IPS-NIHi11 (cell line): ENCODE measurements around the gene TXNDC5.
"Not testable (repeated sequence)": the region's sequence is repeated elsewhere in the genome, so short reads cannot be mapped to it uniquely, and the experiment has no call there.

Experiments used
- DNase-seq: peaks from one replicate; pipeline ENCODE4 v3.0.0; 2012; ENCODE audit warnings: mixed read lengths, low spot score

Gene TXNDC5

DNA sequence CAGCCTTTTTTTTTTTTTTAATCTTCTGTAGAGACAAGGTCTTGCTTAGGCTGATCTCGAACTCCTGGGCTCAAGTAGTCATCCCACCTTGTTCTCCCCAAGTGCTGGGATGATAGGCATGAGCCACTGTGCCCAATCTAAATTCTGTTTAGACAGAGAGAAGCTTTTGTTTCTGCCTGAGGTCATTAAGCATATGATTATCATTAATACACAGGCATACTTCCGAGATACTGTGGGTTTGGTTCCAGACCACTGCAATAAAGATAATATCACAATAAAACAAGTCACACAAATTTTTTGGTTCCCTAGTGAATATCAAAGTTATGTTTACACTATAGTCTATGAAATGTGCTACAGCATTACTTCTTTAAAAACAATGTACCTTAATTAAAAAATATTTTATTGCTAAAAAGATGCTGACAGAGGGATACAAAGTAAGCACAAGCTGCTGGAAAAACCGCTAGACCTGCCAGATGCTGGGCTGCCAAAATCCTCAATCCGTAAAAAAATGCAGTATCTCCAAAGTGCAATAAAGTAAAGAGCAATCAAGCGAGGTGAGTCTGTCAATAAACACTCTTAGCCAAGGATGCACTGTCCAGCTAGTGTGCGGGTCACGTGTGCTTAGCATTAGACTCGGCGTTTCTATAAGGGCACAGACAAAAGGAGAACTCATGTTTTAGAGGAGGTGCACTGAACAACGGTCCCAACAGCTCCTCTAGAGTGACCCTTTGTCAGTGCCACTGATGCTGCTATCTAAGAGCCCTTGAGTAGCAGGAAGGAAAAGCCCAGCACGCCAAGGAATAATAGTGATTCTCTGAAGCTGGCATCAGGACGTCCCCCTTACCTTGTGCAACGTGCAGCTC lies 16.1 kb downstream of the TXNDC5 start:
- no peak for DNase-seq

DNA sequence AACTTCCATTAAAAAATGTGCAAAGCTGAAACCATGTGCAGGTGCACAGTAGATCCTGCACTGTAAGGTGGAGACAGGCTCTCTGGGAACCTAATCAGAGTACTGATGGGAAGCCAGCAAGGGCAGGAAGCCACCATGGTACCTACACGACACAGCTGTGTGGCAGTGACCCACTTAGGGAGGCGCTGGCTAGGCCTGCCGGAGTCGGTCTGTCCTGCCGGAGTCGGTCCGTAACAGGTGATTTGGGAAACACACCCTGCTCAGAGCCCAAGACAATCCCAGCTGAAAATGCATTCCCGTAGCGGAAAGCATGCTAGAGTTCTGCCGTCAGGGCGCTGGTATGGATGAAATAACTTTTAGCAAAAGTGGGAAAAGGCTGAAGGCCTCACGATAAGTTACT lies 17.2 kb downstream of the TXNDC5 start:
- no peak for DNase-seq

DNA sequence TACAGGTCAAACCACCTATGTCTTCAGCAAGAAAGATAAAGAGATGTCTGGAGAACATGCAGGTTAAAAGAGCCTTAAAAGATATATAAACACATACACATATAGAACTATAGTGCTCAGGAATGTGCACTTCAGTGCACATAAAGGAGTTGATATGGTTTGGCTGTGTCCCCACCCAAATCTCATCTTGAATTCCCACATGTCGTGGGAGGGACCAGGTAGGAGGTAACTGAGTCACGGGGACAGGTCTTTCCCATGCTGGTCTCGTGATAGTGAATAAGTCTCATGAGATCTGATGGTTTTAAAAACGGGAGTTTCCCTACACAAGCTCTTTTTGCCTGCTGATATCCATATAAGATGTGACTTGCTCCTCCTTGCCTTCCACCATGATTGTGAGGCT lies 18.2 kb downstream of the TXNDC5 start:
- DNase-seq: not testable (repeated sequence)

DNA sequence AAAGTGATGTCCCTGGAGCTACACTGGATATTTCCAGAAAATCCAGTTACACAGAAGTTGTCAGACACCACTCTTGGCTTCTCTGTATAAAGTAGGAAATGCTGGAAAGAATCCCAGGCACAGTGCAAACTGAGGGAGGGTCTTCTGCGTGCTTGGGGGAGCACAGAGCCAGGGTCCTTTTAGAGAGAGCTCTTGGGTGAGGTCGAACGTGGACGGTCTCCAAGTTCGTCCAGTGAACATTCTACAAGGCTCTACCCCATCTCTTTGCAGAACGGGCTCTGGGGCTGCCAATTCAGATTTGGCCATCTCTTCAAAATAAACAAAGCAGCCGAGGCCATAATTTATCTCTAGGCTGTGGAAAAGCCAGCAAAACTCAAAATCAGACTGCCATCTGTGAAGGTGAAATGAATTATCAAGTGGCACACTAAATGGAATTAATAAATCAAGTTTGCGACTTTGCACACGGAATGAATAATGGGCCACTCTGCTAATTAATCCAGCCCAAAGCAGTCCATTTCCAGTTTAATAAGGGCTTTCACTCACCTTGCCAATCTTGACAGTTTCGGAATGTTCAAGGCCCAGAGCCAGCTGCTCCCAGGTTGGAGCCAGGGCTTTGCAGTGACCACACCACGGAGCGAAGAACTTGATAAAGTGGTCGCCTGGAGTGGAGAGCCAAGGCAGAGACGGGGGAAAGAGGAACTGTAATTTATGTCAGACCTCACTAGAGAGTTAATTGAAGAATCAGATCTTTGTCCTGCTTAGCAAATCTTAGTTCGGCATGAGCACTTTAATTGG lies 19.3 kb downstream of the TXNDC5 start:
- DNase-seq: no peak

DNA sequence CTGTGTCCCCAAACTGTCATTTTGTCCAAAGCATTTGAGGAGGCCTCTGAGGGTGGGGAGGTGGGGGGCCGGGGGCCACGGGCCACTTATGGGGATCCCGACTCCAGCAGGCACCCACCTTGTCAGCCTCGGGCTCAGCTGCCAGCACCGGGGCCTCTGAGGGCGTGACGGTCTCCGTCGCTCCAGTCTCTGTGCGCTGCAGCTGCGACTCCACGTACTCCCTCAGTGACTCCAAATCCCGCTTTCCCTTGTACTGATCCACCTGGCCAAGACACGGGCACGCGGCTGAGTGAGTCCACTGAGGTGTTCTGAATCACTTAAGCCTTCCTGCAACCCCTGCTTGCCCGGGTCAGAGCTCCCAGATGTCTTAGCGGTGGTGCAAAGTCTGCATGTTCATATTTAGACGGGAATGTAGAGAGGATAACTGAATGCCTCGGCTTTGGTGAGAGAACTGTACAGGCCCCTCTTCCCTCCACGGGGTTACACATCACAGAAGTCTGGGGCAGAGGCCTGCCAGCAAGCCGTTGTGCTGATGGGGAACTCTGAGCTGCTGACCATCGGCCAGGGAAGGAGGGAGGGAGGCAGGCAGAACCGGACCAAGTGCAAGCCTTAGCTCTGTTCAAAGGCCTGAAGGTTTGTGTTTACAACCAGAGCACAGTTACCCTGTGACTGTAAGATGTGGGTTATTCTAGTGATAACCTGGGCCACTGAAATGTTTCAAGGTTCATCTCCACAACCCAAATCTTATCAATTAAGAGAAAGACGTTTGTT lies 21.8 kb downstream of the TXNDC5 start:
- DNase-seq: no peak

DNA sequence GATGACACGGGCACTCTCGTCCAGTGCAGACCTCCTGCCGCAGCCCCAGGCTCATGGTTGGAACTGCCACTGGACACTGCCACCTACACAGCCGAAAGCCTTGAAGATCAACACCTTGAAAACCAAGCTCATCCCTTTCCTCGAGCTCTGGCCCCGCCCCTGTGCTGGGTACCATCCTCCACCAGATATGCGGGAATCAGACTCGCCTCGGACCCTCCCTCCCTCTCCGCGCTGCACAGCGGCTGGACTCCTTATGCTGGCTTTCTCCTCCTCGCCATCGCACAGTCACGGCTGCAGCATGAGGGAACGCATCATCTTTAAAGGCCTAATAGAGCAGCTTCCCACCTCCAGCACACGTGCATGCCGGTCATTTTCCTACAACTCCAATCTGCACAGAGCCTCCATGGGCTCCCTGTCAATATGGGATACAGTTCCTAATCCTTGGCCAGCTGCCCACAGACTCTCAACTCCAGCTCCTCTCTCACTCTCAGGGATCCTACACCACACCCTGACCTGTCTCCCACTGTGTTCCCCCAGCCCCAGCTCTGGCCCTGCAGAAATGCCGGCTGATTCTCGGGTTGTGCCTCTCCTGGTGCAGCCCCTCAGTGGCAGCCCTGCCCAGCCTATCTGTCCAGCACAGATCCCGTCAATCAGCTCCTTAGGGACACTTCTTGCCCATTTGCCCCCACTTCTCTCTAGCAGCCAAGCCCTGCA lies 23.2 kb downstream of the TXNDC5 start:
- no peak for DNase-seq

DNA sequence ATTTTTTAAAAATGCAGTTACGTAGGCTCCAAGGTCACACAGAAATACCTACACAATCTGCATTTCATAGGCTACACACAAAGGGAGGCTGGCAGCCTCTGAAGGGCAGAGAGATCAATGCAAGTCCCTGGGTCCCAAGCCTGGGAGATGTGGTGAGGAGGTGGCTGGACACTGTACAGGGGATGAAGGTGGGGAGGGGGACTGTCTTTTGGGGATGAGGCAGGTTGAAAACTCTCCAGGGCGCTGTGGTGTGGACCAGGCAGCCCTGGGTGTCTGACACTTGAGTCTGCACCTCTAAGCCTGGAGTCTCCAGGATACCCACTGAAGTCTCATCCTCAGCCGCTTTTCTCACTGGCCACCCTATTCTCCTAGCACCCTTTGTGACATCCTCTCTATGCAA lies 24.5 kb downstream of the TXNDC5 start:
- no peak for DNase-seq

DNA sequence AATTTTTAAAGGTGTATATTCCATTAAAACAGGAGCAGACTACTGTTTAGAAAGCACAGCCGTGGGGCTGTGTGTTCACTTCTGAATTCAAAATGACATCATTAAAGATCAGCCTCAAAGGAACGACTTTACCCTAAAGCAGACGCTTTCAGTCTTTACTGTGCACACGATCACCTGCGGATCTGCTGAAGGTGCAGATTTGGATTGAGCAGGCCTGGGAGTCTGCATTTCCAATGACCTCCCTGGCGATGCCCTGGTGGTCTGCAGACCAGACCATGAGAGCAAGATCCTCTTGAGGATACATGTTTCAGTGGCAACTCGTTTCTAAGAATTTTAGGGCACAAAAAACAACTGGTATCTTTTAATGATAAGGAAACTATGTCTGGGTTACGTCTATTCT lies 27.2 kb downstream of the TXNDC5 start:
- no peak for DNase-seq

DNA sequence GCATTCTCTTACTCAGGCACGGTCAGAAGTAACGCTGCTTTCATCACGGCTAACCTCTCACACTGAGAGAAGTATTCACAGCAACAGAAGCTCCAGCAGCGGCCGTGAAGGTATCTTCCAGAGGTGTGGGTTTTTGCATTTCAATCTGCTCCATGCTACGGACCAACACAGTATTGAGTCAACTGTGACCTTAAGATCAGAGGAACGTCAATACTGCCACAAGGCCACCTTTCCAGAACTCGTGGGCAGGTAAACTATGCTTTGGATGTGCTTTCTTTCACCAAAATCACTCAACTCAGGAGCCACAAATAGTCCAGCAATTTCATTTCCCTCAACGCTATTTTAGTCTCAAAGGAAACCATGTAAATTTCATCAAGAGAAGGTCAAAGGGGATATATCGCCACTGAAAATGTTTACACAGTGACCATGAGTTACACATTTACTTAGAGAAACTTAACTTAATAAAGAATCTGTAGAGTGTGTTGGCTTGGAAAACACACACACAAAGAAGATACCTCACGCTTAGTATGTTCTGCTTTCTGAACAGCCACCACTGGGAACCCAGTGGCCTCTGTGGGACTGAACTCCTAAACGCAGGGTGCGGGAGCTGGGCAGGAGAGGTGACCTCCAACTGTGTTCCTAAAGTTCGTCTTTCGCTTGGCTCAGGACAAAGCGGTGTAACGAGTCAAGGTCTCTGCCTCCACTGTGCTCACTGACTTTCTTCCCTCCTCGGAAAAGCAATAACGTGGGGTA lies 27.9 kb downstream of the TXNDC5 start:
- DNase-seq: no peak

DNA sequence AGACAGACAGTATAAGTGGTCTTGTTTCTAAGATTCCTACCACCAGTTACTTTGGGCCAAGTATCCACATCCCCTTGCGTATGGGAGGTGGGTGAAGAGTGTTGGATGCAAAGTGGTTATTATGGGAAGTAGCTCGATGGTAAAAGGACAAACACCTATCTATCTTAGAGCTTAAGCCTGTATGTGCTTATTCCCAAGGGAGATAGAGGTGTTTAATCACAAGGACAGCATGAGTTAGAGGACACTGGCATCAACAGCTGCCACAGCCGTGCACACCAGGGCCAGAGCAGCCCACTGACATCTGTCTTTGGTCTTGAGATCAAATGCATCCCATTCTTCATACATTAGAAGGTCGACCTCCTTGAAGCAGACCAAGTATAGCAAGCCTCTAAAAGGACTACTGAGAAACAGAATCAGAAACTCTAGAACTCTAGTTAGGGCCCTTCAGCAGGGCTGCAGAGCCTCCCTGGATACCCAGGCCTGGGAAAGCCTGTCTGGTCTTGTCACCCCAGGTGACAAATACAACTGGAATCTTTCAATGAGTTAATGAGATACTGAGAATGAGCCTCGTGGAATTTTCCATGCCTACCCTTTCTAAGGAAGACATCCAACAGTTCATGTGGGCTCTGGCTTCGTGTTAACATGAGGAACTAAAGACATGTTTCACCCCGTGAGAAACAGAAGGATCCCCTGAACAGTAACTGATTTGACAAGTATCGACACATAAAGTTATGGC lies 28.7 kb downstream of the TXNDC5 start:
- no peak for DNase-seq

DNA sequence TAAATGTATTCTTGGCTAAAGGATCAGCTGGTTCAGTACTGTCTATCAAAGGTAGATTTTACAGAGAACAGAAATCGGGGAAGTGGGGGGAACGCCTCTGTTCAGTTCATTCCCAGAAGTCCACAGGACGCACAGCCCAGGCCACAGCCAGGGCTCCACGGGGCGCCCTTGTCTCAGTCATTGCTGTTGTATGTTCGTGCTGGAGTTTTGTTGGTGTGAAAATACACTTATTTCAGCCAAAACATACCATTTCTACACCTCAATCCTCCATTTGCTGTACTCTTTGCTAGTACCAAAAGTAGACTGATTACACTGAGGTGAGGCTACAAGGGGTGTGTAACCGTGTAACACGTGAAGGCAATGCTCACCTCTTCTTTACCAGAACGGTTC lies 29.9 kb downstream of the TXNDC5 start:
- no peak for DNase-seq

DNA sequence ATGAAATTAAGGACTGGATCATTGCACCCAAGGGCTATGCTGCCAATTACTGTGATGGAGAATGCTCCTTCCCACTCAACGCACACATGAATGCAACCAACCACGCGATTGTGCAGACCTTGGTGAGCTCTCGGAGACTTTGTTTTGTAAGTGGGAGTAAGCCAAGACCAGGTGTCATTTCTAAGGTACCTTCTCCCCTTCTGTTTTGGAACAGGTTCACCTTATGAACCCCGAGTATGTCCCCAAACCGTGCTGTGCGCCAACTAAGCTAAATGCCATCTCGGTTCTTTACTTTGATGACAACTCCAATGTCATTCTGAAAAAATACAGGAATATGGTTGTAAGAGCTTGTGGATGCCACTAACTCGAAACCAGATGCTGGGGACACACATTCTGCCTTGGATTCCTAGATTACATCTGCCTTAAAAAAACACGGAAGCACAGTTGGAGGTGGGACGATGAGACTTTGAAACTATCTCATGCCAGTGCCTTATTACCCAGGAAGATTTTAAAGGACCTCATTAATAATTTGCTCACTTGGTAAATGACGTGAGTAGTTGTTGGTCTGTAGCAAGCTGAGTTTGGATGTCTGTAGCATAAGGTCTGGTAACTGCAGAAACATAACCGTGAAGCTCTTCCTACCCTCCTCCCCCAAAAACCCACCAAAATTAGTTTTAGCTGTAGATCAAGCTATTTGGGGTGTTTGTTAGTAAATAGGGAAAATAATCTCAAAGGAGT lies 30.4 kb downstream of the TXNDC5 start:
- DNase-seq: no peak

DNA sequence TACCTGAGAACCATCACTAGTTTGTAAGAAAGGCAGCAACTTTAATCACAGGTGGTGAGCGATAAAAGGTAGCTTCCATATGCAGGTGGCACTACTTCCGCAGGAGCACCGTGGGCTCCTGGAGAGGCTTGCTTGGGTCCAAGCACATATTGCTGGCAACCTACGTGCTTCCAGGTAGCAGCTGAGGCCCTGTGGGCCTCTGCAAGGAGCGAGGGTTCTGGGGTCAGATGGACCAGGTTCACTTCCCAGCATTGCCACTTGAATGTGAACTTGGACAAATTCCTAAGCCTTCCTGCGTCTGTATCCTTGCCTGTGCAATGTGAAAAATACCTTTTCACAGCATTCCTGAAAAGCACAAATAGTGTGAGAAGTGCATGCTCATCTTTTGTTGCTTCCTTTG lies 31.0 kb downstream of the TXNDC5 start:
- no peak for DNase-seq

DNA sequence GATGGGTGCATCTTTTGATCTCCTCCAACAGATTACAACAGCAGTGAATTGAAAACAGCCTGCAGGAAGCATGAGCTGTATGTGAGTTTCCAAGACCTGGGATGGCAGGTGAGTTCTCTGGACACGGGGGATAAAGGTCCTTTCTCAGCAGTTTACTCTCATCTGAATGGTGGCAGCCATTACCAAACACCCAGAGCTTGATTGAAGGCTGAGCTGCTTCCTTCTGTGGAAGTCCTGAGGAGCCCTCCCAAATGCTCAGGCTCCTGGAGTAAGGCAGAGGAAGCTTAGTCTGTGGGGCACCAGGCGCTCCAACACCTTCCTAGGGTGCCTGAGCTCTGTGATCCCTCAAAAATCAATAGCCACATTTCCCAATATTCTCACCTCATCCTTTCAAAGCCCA lies 31.5 kb downstream of the TXNDC5 start:
- no peak for DNase-seq

DNA sequence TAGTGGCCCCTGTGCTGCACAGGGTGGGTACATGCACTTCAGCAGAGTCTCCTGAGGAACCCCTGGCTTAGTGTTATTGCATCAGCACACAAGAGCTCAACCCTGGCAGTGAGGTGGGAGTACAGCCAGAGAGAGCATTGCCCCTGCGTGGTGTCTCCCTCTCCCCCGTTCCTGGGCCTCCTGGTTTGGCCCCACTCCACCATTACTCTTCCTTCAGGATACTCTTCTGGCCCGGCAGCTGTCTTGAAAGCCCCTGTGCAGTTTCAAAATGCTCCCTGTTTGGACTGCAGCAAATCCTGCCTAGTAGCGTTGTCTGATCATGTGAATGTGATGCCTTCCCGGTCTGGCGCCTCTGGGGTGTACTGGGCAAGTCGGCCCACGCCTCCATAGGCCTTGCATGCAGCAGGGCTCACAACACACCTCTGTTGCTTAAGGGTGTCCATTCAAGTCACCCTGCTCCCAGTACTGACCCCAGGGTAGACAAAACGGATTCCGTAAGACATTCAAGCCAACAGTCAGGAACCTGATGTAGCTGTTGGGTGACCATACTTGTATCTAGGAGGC lies 32.1 kb downstream of the TXNDC5 start:
- DNase-seq: no peak

DNA sequence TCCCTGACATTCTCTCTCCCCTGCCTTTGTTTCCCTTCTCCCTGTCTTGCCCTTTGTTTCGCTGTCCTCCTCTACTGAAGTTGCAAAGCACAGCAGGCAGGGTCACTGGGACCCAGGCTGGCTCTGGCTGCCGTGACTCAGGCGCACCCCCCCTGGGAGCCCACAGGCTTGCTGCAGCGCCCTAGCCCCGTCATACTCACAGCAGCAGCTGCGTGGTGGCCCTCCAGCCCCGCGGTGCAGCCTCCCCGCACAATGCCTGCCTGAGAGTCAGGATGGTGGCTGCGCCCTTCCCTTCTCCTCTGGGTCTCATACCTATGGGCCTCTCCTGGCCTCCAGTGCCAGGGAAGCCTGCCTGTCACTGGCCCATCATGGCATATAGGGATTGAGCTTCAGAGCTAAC lies 41.7 kb downstream of the TXNDC5 start:
- no peak for DNase-seq

DNA sequence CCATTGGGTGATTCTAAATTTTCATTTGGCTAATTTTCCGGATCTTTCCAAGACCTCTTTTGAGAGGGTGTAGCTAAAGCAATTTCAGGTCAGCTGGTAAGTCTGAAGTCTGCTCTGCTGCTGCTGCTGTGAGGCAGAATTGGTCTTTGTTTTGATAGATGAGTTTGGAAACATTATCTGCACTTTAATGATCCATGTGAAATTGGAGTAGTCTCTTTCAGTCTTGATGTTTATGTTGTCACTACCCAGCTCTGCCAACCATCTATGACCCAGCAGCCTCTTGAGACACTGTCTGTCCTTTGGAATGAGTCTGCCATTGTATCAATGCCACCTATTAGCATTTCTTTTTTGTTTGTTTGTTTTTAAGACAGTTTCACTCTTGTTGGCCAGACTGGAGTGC lies 44.1 kb downstream of the TXNDC5 start:
- DNase-seq: no peak

DNA sequence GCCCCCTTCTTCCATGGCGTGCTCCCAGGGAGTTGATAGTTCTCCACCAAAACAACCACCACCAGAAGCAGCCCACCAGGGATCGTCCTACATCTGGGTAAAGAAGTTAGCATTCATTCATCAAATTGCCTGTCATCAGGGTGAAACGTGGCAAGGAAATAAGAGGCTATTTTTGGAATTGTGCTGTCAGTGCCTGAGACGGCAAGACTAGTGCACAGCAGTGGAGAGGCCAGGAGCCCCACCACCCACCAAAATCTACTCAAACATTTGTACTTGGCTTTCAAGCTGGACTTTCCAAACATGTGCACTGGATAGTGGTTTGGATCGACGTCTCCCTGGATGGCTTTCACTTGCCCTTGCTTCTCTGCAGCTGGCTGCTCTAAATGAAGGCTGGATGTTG lies 44.8 kb downstream of the TXNDC5 start:
- no peak for DNase-seq

DNA sequence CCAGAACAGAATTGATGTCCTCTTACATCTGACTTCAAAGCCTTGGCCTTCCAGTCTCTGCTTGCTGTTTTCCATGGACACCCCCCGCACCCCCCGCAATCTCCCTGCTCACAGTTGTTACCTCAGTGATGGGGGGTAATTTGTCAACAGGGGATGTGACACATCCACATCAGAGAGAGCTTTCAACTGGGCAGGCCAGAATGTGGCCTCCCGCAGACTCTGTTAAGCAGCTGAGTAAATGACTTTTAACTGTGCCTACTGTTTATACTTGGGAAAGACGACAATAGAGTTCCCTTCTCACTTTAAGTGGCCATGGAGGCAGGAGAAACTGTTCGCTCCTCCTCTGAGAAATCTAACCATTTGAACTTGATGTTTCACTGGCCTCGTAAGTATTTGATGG lies 51.0 kb downstream of the TXNDC5 start:
- DNase-seq: no peak

DNA sequence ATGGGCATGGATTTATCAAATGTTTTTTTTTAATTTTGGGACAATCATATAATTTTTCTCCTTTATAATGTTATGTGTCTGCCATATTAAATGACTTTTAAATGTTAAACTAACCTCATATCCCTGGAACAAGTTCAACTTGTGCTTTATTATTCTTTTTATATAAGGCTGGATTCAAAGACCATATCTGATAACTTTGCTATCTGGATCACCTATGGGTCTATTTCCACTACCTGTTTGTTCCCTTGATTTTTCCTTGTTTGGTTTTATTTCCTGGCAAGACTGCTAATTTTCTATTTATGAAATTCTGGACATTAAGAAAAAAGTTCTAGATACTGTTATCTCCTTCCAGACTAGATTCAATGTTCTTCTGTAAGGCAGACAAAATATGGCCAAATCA lies 58.8 kb downstream of the TXNDC5 start:
- DNase-seq: no peak
